Stimulated activated CD4-positive, alpha-beta T cell treated with anti-CD3 and anti-CD28 coated beads, Interleukin-2, amount 100 ng/mL, for 48 hours (primary cell): ENCODE data around the gene MOB4.

ENCODE experiments used
- DNase-seq, 2 donors: peaks; one replicate each; pipeline ENCODE4 v3.0.0-alpha.2; 2020

The MOB4 gene

GRCh38 chr2:197597166-197597565 lies 81.3 kb downstream of the MOB4 start:
- no peak for DNase-seq

DNA sequence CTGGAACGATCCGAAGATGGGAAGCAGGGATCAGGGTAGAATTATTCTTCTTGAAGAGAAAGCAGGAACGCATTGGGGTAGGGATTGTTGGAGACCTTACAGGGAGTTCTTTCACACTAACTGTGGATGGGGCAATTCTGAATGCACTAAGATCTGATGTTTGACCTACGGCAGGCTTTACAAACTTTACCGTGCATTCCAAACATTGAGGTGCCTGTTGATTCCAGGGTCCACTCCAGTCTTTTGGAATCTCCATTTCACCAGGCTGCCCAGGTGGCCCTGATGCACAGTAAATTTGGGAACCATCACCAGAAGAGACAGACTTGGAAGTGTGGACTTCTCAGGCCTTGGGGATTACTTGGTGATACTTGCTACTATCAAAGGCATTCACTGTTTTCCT lies 82.6 kb downstream of the MOB4 start:
- no peak for DNase-seq

DNA sequence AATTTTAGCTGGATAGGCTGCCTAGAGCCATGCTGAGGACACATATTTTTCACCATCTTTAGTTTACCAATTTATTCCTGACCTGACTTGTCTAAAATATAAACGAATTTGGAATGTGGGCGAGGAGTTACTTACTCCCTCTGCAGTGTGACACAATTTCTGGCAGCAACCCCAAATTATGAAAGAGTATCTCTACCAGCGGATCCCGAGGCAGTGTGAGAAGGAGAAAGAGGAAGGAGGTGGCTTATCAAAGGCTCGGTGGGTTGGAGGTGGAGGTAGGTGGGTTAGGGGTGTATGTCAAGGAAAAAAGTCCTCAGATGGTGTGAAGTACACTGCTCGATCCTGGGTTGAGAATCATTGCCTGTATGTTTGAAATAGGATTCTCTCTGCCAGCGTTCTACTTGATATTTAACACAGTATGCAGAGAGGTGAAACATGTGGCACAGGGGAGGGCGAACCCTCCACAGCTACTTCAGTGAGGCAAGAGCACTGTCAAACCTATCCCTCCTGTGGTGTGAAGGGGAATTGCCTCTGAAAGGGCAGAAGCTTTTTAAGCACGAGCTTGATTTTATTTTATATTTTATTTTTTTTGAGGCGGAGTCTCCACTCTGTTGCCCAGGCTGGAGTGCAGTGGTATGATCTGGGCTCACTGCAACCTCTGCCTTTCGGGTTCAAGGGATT lies 83.6 kb downstream of the MOB4 start:
- peak; percentile 2 to 16 for DNase-seq

DNA sequence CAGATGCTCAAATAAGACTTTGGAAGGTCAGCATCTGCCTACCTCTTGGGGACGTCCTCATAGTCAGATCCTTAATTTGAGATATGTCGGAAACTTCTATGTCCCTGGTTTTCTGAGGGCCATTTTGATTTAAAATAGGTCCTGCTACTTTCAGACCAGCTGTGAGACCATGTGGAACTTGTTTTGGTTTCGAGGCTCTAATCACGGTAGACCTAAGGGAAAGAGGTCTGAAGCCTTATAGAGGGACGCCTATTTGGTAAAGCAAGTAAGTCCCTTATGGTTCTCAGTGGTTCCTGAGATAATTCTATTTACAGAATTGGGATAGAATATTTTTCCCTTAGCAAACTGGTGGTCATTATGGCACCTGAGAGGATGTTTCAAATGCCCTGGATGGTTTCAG lies 84.4 kb downstream of the MOB4 start:
- DNase-seq, result no peak

GRCh38 chr2:197601726-197602125 lies 85.9 kb downstream of the MOB4 start:
- DNase-seq, result no peak
